Panc1 (cell line): Measurements from ENCODE around the gene LIPI. TPM values are rescaled to one million over a fixed set of nuclear protein-coding genes. Genes with fewer than 3 reads are reported as not detected.

Experiments used
- ATAC-seq: fragments of 200-7000 bp; cut with Tn5 transposase; 2 replicates; pipeline ENCODE4 v1.9.1; 2020; ENCODE audit warnings: mild to moderate bottlenecking, moderate library complexity
- BruUV-seq: library from RNA; stranded (reverse); fragments of 400-500 nt; replicated peaks from 2 replicates; lab custom pipeline; 2021; lab: Mats Ljungman, UMichigan
- CTCF ChIA-PET: fragments of 300-600 bp; sonication (Branson Sonifier 250); formaldehyde crosslinking; loops from one replicate; lab custom pipeline; 2022; ENCODE audit warnings: antibody characterized with exemption; lab: Charles Lee
- POLR2A ChIA-PET: fragments of 300-600 bp; sonication (Branson Sonifier 250); formaldehyde crosslinking; loops from one replicate; lab custom pipeline; 2022; ENCODE audit warnings: antibody characterized with exemption; lab: Charles Lee
- DNase-seq: peaks from one replicate; pipeline ENCODE4 v3.0.0-alpha.2; 2010; ENCODE audit warnings: low read depth, low spot score
- H3K27ac ChIP-seq: 2 replicates; pipeline ENCODE4 v1.5.1; 2011; ENCODE audit warnings: mild to moderate bottlenecking, low read length, inconsistent platforms
- H3K27me3 ChIP-seq: fragments of 200-500 bp; sonication (Bioruptor generic); 2 replicates; pipeline ENCODE4 v1.6.0; 2014; ENCODE audit warnings: low read length, inconsistent platforms; ENCODE audit not compliant: control insufficient read depth, insufficient read depth
- H3K36me3 ChIP-seq: fragments of 200-500 bp; sonication (Bioruptor generic); 2 replicates; pipeline ENCODE4 v1.5.1; 2014; ENCODE audit warnings: inconsistent platforms, mild to moderate bottlenecking, low read length, moderate library complexity; ENCODE audit not compliant: control insufficient read depth, insufficient read depth
- H3K4me1 ChIP-seq: 2 replicates; pipeline ENCODE4 v1.5.1; 2011; ENCODE audit warnings: inconsistent platforms, mild to moderate bottlenecking, low read length, moderate library complexity; ENCODE audit not compliant: control insufficient read depth, insufficient read depth
- H3K4me3 ChIP-seq, 2 experiments: 2 replicates each; pipeline ENCODE4 v1.5.1; 2011 to 2012; ENCODE audit warnings: low read depth in 2 of 2, low read length in 2 of 2, mild to moderate bottlenecking in 2 of 2, inconsistent platforms in 1 of 2, moderate library complexity in 1 of 2
- H3K9me3 ChIP-seq: fragments of 200-500 bp; sonication (Bioruptor generic); 2 replicates; pipeline ENCODE4 v1.5.1; 2014; ENCODE audit warnings: low read depth, mild to moderate bottlenecking, inconsistent platforms, low read length, moderate library complexity; ENCODE audit not compliant: control insufficient read depth, insufficient read depth
- POLR2AphosphoS5 ChIP-seq: IDR thresholded peaks from 2 replicates; pipeline ENCODE4 v1.6.1; 2012; ENCODE audit warnings: mild to moderate bottlenecking, low read depth, low read length, moderate library complexity
- SIN3A ChIP-seq: IDR thresholded peaks from 2 replicates; pipeline ENCODE4 v1.6.1; 2012; ENCODE audit warnings: low read depth, mild to moderate bottlenecking, low read length, moderate library complexity, borderline replicate concordance; ENCODE audit not compliant: insufficient read depth
- TCF7L2 ChIP-seq: IDR thresholded peaks from 2 replicates; pipeline ENCODE4 v1.6.1; 2011; ENCODE audit warnings: mild to moderate bottlenecking, low read depth, low read length, inconsistent platforms
- in situ Hi-C: cut with HindIII; loops from 2 replicates; pipeline ENCODE4 v1.10.0; 2016; ENCODE audit warnings: low sequenced_read_pairs, low pct_unique_long_range_greater_than_20kb
- intact Hi-C: fragments of 100-400 bp; cut with micrococcal nuclease; formaldehyde crosslinking; loops from one replicate; pipeline ENCODE4 v1.10.0; 2022; ENCODE audit not compliant: unreplicated experiment
- total RNA-seq: library from RNA; stranded (reverse); gene quantifications from one replicate; pipeline ENCODE4 v1.2.1, GENCODE V29; 2021; ENCODE audit not compliant: unreplicated experiment
- TF ChIP-seq, protein P1 (sequence below): fragments of 450-650 bp; IDR thresholded peaks from 2 replicates; pipeline ENCODE4 v1.5.1; 2017; ENCODE audit warnings: mild to moderate bottlenecking
- TF ChIP-seq, protein P2 (sequence below), 2 experiments: IDR thresholded peaks; 2 replicates each; pipeline ENCODE4 v1.6.1; 2011 to 2012; ENCODE audit warnings: low read depth in 2 of 2, control low read depth in 1 of 2, low read length in 1 of 2, mild to moderate bottlenecking in 1 of 2, moderate library complexity in 1 of 2; ENCODE audit not compliant: insufficient read depth in 1 of 2

The LIPI gene
- total RNA-seq, 1 experiment from 2014 or later, result not detected

DNA sequence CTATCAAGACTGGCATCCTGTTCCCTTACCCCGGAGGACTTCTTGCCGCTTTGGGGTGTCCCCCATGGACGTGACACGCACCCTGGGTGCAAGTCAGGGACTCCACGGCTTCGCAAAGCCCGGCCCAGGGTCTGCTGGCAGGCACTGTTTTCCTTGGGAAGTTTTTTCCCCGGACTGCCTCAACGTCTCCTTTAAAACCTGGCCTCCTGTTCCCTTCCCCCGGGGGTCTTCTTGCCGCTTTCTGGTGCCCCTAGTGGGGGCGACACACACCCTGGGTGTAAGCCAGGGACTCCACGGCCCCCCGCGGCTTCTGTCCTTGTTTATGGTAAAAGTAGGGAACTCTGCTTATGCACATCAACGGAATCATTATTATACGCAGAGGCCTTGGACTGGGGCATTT is 136.6 kb downstream of the LIPI start:
- ChIA-PET POLR2A (no interaction called here), CTCF (no interaction called here)
- Histone ChIP-seq H3K4me3 (no peak overlapping the region), H3K27me3 (no peaks in the 10 kb centered on the region), H3K27ac (no peak overlapping the region), H3K36me3 (no peaks in the 10 kb centered on the region), H3K9me3 (no peaks in the 10 kb centered on the region), H3K4me1 (no peaks in the 10 kb centered on the region)
- no TSS peak for BruUV-seq
- ATAC-seq (no peak), DNase-seq (no peak)
- in situ Hi-C loops (no loop called here), intact Hi-C loops (no loop called here)
- no peak for TF ChIP-seq POLR2AphosphoS5

DNA sequence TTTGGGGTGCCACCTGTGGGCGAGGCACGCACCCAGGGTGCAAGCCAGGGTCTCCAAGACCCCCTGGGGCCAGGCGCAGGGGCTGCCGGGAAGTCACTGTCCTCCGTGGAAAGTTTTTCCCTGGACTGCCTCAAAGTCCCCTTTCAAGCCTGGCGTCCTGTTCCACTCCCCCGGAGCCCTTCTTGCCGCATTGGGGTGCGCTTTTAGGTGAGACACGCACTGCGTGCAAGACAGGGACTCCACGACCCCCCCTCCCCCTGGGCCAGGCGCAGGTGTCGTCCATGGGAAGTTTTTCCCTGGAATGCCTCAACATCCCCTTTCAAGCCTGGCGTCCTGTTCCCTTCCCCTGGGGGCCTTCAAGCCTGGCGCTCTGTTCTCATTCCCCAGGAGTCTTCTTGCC is 137.1 kb downstream of the LIPI start:
- no TSS peak for BruUV-seq
- DNase-seq, result no peak
- ChIA-PET POLR2A (no interaction called here), CTCF (no interaction called here)
- in situ Hi-C loops (no loop called here), intact Hi-C loops (no loop called here)
- H3K4me3 ChIP-seq, result no peak overlapping the region
- H3K27ac ChIP-seq, result no peak overlapping the region
- H3K27me3 ChIP-seq, result no peaks in the 10 kb centered on the region
- H3K4me1 ChIP-seq, result no peaks in the 10 kb centered on the region
- no peaks in the 10 kb centered on the region for H3K36me3 ChIP-seq
- no peak for ATAC-seq
- TF ChIP-seq, protein P1, sequence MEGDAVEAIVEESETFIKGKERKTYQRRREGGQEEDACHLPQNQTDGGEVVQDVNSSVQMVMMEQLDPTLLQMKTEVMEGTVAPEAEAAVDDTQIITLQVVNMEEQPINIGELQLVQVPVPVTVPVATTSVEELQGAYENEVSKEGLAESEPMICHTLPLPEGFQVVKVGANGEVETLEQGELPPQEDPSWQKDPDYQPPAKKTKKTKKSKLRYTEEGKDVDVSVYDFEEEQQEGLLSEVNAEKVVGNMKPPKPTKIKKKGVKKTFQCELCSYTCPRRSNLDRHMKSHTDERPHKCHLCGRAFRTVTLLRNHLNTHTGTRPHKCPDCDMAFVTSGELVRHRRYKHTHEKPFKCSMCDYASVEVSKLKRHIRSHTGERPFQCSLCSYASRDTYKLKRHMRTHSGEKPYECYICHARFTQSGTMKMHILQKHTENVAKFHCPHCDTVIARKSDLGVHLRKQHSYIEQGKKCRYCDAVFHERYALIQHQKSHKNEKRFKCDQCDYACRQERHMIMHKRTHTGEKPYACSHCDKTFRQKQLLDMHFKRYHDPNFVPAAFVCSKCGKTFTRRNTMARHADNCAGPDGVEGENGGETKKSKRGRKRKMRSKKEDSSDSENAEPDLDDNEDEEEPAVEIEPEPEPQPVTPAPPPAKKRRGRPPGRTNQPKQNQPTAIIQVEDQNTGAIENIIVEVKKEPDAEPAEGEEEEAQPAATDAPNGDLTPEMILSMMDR, result no peak
- TF ChIP-seq, protein P2, sequence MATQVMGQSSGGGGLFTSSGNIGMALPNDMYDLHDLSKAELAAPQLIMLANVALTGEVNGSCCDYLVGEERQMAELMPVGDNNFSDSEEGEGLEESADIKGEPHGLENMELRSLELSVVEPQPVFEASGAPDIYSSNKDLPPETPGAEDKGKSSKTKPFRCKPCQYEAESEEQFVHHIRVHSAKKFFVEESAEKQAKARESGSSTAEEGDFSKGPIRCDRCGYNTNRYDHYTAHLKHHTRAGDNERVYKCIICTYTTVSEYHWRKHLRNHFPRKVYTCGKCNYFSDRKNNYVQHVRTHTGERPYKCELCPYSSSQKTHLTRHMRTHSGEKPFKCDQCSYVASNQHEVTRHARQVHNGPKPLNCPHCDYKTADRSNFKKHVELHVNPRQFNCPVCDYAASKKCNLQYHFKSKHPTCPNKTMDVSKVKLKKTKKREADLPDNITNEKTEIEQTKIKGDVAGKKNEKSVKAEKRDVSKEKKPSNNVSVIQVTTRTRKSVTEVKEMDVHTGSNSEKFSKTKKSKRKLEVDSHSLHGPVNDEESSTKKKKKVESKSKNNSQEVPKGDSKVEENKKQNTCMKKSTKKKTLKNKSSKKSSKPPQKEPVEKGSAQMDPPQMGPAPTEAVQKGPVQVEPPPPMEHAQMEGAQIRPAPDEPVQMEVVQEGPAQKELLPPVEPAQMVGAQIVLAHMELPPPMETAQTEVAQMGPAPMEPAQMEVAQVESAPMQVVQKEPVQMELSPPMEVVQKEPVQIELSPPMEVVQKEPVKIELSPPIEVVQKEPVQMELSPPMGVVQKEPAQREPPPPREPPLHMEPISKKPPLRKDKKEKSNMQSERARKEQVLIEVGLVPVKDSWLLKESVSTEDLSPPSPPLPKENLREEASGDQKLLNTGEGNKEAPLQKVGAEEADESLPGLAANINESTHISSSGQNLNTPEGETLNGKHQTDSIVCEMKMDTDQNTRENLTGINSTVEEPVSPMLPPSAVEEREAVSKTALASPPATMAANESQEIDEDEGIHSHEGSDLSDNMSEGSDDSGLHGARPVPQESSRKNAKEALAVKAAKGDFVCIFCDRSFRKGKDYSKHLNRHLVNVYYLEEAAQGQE (IDR thresholded peaks at IDR 0.05; ENCODE audit: insufficient read depth in 1 of 2, low read depth in 2 of 2, low read length in 1 of 2), result no peak
- TF ChIP-seq POLR2AphosphoS5, result no peak
- no peak for TF ChIP-seq SIN3A
- TF ChIP-seq TCF7L2, result no peak
- no peaks in the 10 kb centered on the region for H3K9me3 ChIP-seq

DNA sequence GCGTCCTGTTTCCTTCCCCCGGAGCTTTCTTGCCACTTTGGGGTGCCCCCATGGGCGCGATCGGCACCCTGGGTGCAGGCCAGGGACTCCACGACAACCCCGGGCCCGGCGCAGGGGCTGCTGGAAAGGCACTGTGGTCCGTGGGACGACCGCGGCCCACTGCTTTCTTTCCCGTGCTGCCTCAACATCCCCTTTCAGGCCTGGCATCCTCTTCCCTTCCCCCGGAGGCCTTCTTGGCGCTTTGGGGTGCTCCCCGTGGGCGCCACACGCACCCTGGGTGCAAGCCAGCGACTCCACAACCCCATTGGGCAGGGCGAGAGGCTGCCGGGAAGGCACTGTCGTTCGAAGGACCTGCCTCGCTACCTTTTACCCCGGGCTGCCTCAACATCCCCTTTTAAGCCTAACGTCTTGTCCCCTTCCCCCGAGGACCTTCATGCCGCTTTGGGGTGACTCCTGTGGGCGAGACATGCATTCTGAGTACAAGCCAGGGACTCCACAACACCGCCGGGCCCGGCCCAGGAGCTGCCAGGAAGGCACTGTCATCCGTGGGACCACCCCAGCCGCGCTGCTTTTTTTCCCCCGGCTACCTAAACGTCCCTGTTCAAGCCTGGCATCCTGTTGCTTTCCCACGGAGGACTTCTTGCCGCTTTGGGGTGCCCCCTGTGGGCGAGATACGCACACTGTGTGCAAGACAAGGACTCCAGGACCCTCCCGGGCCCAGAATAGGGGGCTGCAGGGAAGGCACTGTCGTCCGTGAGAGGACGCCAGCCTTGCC is 137.8 kb downstream of the LIPI start:
- no TSS peak for BruUV-seq
- DNase-seq (no peak), ATAC-seq (0 out of 2 replicates have a peak, but pooled peaks have one; percentile 20)
- TF ChIP-seq, protein P1, result no peak; the same call in 1 of the 2 replicates
- TF ChIP-seq SIN3A (no peak), POLR2AphosphoS5 (no peak), TCF7L2 (no peak)
- TF ChIP-seq, protein P2 (IDR thresholded peaks at IDR 0.05; ENCODE audit: insufficient read depth in 1 of 2, low read depth in 2 of 2, low read length in 1 of 2), result no peak
- Histone ChIP-seq H3K27ac (no peak overlapping the region), H3K36me3 (no peaks in the 10 kb centered on the region), H3K4me3 (peak overlapping the region in 1 of 2 experiments; percentile 16; a peak in 1 of 4 replicates), H3K27me3 (no peaks in the 10 kb centered on the region), H3K9me3 (no peaks in the 10 kb centered on the region), H3K4me1 (no peaks in the 10 kb centered on the region)
- ChIA-PET CTCF (no interaction called here), POLR2A (no interaction called here)
- intact Hi-C loops, result no loop called here
- in situ Hi-C loops, result no loop called here
